ENCODE data around the gene IL21R. TPM values are rescaled to one million over a fixed set of nuclear protein-coding genes. Genes with fewer than 3 reads are reported as not detected.
A peak's percentile ranks its signal among the peaks of the same experiment; 100 is the strongest.

Gene IL21R
- total and polyA plus RNA-seq, 11 donors: 0.04 to 6.0 (median 0.26) TPM; not detected in 1

DNA sequence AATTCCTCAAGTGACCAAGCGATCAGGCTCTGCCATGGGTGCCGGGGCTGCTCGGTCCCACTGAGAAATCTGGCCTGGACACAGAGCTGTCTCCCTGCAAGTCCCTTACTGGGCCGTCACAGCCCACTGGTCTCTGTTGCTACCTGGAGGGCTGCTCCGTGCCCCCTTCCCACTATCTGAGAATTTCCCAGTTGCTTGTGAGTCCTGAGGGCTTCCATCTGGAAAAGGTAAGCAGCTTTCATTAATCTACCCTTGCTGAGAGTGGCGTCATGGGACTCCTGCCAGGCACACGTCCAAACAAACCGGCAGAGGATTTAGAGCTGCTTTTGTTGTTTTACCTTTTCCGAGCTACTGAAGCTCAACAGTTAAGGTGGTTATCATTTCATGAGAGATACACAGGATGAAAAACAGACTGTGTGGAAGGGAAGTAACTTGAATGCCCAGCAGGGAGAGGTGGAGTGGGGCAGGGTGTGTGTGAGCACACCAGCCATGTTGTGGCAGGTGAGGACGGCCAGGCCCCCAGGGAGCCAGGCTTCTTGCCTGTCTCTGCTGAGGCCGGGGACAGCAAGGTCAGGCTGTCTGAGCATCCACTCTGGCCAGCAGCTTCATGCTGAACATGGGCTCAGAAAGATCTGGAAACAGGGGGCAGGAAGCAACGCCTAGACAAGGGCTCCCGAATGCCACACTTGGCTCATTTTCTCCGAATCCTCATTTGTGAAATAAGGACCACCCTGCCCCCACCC lies 97.1 kb downstream of the IL21R start:
- peaks cover 0 to 14% (median 4%) of the 10 kb centered on the region in 12 donors for H3K4me1 ChIP-seq
- ATAC-seq (peak in 3 of 4 donors; percentile 21 to 61 (median 53)), DNase-seq (no peak)
- no peaks in the 10 kb centered on the region for H3K9me3 ChIP-seq
- intact Hi-C loops (cut with DNase I): no loop called here
- peaks cover 0 to 100% (median 100%) of the 10 kb centered on the region in 9 donors for H3K36me3 ChIP-seq
- 74 to 84% (median 78%) methylated on average over 14 of the region's 14 CpGs for WGBS, 4 donors
- no peak for TF ChIP-seq POLR2A (IDR thresholded peaks at IDR 0.05)
- TF ChIP-seq, protein P1, sequence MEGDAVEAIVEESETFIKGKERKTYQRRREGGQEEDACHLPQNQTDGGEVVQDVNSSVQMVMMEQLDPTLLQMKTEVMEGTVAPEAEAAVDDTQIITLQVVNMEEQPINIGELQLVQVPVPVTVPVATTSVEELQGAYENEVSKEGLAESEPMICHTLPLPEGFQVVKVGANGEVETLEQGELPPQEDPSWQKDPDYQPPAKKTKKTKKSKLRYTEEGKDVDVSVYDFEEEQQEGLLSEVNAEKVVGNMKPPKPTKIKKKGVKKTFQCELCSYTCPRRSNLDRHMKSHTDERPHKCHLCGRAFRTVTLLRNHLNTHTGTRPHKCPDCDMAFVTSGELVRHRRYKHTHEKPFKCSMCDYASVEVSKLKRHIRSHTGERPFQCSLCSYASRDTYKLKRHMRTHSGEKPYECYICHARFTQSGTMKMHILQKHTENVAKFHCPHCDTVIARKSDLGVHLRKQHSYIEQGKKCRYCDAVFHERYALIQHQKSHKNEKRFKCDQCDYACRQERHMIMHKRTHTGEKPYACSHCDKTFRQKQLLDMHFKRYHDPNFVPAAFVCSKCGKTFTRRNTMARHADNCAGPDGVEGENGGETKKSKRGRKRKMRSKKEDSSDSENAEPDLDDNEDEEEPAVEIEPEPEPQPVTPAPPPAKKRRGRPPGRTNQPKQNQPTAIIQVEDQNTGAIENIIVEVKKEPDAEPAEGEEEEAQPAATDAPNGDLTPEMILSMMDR (IDR thresholded peaks at IDR 0.05): no peak
- peak overlapping the region in 11 of 12 donors; percentile 18 to 77 (median 67) for H3K27ac ChIP-seq
- H3K27me3 ChIP-seq: no peaks in the 10 kb centered on the region
- no peak overlapping the region for H3K4me3 ChIP-seq

GRCh38 chr16:27499659-27500055 lies 97.7 kb downstream of the IL21R start:
- no peaks in the 10 kb centered on the region for H3K9me3 ChIP-seq
- ATAC-seq (peak; percentile 77 to 91 (median 86)), DNase-seq (peak in 4 of 5 donors; percentile 49 to 76 (median 56))
- no peak overlapping the region for H3K4me3 ChIP-seq
- H3K27ac ChIP-seq: peak overlapping the region in 11 of 12 donors; percentile 18 to 77 (median 67)
- intact Hi-C loops (cut with DNase I): loop anchor here in 1 of 10 donors (10.0 kb wide), 1 partner anchor 65 kb away; no protein-coding TSS in a partner anchor
- peaks cover 0 to 100% (median 100%) of the 10 kb centered on the region in 9 donors for H3K36me3 ChIP-seq
- WGBS, 4 donors: 62 to 76% (median 71%) methylated on average over 5 to 9 of the region's 9 CpGs
- H3K27me3 ChIP-seq: no peaks in the 10 kb centered on the region
- peaks cover 0 to 17% (median 4%) of the 10 kb centered on the region in 12 donors for H3K4me1 ChIP-seq
- TF ChIP-seq, protein P1 (IDR thresholded peaks at IDR 0.05): no peak
- TF ChIP-seq POLR2A (IDR thresholded peaks at IDR 0.05): no peak

DNA sequence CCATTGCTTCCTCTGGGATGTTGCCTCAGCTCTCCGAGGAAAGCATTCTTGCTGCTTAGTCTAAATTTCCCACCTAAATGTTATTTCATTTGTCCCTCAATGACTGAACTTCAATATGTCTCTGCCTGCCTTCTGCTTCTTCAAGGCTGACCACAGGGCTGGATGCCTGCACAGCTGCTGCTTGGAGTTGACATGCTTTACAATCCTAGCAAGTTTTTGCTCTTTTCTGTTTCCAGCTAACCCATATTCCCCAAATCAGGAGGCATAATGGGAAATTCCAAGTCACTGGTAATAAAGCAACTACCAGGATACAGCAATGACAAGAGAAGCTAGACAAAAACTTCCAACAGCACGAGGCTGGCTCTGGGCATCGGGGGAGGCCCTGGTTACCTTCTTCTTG lies 98.8 kb downstream of the IL21R start:
- ATAC-seq: no peak
- peaks cover 0 to 100% (median 100%) of the 10 kb centered on the region in 9 donors for H3K36me3 ChIP-seq
- H3K27me3 ChIP-seq: no peaks in the 10 kb centered on the region
- H3K9me3 ChIP-seq: no peaks in the 10 kb centered on the region
- TF ChIP-seq, protein P1 (IDR thresholded peaks at IDR 0.05): no peak
- TF ChIP-seq POLR2A (IDR thresholded peaks at IDR 0.05): no peak
- intact Hi-C loops (cut with DNase I): loop anchor here in 1 of 10 donors (10.0 kb wide), 1 partner anchor 64 kb away; no protein-coding TSS in a partner anchor
- peaks cover 0 to 28% (median 9%) of the 10 kb centered on the region in 12 donors for H3K4me1 ChIP-seq
- DNase-seq: no peak
- H3K27ac ChIP-seq: no peak overlapping the region
- no peak overlapping the region for H3K4me3 ChIP-seq
- WGBS, 4 donors: 92 to 95% (median 94%) methylated on average over 3 of the region's 3 CpGs

Other genes starting within 250 kb of the IL21R start
- gene KDM8, start 198.6 kb upstream of the IL21R start, total RNA-seq: 1 to 10 TPM; 2.0 to 8.4 (median 3.5) TPM
- 1 to 10 TPM; 1.4 to 3.9 TPM for gene KDM8, start 198.6 kb upstream of the IL21R start, polyA plus RNA-seq
- 10 to 100 TPM; 29.6 to 48.7 (median 36.8) TPM for gene NSMCE1, start 133.4 kb upstream of the IL21R start, total RNA-seq
- gene NSMCE1, start 133.4 kb upstream of the IL21R start, polyA plus RNA-seq: 10 to 100 TPM; 38.2 to 40.1 TPM
- 10 to 100 TPM in 4 of 9 donors, 1 to 10 TPM in 5; 6.7 to 47.4 (median 8.2) TPM for gene IL4R, start 88.2 kb upstream of the IL21R start, total RNA-seq
- gene IL4R, start 88.2 kb upstream of the IL21R start, polyA plus RNA-seq: 1 to 10 TPM; 5.8 to 9.9 TPM
- 10 to 100 TPM; 48.1 to 76.4 (median 69.5) TPM for gene GTF3C1, start 147.7 kb downstream of the IL21R start, total RNA-seq
- gene GTF3C1, start 147.7 kb downstream of the IL21R start, polyA plus RNA-seq: 10 to 100 TPM; 53.2 to 80.3 TPM
- 10 to 100 TPM in 8 of 9 donors, 1 to 10 TPM in 1; 9.7 to 26.3 (median 18.8) TPM for gene KATNIP, start 148.0 kb downstream of the IL21R start, total RNA-seq
- 1 to 10 TPM; 5.8 to 9.1 TPM for gene KATNIP, start 148.0 kb downstream of the IL21R start, polyA plus RNA-seq

Data from heart left ventricle (tissue), 16 donors.